HG03159 (cell line): ENCODE measurements around the gene HIPK2.

Experiments
- ATAC-seq: cut with Tn5 transposase; IDR thresholded peaks from one replicate; pipeline ENCODE4 v1.9.1; 2021; ENCODE audit warnings: mild to moderate bottlenecking, moderate library complexity; ENCODE audit not compliant: unreplicated experiment

The HIPK2 gene

DNA sequence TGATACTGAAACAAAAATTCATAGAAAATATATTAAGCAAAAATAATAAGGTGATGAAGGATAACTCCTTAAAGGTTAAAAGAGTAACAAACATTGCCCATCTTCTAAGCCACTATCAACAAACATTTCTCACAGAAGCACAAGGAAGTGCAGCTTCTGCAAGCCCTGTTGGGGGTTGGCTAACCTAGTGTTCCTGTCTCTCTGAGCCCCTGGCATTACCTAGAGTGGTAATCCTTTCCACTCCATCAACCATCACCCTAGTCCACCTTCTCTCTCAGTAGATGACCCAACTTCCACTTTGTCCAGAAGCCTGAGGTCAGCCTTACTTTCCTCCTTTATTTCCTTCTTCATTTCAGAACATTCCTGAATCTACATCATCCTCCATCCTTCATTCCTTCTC, 59.7 kb downstream of the HIPK2 start:
- no peak for ATAC-seq

DNA sequence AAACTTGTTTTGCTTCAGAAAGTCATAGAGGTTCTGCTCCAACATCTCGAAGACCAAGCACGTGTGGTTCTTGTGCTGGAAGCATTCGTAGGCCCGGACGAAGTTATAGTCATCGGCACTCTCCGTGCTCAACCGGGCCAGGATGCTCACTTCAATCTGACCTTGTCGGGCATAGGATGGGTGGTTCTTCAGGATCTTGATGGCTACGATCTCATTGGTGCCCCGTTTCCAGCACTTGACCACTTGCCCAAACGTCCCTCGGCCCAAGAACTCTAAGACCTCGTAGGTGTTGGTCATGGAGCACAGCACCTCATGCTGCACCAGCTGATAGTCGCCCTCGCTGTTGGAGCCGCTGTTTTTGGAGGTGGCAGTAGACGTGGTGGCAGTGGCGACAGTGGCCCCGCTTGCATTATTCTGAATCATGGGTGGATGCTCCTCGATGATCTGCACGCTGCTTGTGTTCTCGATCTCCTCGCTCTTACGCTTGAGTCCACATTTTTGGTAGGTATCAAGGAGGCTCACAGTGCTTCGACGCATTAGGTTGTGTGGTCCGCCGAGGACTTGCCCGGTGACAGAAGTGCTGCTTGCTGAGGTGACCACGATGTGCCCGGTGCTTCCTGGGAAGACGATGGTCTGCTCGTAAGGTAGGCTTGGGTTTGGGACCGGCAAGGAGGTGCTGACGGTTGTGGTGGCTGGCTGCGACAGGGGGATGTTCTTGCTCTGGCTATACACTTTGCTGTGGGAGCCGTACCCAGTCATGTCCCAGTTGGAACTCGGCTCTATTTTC, 61.4 kb downstream of the HIPK2 start:
- ATAC-seq = no peak

DNA sequence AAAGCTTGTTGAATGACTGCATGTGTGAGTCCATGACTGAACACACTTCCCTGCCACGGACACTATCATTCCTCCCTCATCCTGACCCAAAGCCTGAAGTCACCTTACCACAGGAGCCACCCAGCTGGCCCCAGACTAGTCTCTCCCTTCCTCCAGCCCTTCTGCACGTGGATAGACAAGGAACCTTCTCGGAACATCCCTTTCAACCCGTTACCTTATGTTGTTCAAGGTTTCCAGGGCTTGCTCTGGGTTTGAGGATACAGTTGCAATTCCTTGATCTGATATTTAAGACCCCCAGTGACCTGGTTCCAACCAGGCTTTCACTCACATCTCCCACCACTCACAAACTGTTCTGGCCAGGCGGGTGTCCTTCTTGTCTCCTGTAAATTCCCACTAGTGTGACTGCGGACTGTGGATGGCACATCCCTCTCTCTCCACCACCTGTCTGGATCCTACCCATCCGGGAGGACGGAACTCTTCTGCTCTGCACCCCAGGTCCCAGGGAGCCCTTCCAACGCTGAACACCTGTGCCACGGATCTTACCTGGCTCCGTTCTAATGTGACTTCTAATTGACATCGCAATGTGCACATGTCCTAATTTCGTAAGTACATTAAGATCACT, 62.5 kb downstream of the HIPK2 start:
- no peak for ATAC-seq

DNA sequence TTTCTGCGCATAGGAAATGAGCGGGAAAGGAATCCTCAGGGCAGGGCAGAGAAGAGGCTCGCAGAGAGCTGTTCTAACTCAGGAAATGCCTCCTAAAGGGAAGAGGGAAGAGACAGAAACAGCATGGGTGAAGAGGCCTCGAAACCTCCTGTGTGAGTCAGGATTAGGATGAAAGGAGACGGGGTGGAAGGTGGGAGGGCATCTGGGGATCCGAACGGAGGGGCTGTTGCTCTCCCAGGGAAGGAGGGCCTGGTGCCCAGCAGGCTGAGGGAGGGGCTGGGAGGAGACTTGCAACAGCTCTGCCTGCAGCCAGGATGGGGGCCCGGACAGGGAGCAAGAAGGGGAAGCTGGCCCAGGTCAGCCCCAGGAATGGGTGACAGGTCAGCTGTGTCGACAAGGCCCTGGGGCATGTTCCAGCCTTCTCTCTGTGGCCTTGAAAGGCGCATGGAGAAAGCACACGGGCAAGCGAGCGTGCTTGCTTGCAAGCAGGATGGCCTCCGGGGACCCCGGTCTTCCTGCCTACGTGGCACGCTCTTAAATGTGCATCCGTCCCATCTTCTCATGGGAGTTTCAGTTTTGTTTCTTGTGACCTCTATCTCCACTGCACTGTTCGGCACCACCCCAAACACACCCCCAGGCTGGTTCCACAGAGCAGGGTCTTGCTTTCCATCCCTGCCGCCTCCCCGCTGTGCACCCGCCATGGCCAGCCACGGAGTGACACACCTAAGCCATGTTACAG, 63.5 kb downstream of the HIPK2 start:
- ATAC-seq = peak; percentile 92

DNA sequence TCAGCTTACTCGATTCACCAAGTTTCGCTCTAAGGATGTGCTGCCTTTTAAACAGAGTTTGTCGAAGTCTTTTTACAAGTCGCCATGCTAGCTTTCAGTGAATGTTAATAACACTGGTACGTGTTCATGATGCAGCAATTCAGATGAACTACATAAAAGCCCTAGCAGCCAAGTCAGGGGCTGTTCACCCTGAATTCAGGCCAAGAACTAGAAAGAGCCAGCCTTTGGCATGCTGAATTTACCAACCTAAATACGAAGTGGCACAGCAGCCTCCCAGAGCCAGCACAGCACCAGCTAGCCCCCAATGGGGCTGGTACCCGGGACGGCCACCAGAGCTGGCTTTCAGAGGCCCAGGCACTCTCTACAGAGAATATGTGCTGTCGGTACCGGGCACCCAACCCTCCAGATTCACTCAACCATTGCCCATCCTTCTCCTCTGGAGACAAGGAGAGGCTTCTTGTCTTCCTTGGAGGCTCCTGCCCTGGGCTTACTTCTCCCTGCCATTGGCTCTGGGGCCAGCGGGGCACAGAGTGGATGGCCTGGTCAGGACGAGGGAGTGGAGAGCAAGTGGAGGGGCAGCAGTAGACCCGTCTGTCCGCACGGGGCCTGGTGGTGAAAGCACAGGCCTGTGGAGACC, 64.2 kb downstream of the HIPK2 start:
- no peak for ATAC-seq

DNA sequence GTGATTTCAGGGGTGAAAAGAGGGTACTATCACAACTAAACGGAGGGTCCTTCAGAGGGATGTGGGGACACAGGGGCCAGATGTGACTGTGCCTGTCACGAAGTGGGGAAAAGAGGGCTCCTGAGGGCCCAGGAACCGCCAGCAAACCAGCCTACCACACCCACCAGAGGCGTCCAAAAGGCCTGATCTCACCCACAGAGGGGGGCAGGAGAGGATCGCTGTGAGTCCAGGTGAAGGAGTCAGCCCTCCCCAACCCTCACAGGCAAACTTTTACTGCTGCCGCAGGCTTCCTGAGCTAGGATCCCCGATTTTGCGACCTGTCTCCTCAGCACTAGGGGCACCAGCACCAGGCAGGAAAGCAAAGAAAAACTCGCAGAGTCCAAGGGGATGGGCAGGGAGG, 64.7 kb downstream of the HIPK2 start:
- no peak for ATAC-seq

- ATAC-seq = no peak
These were observed 65.6 kb downstream of the HIPK2 start for GRCh38 chr7:139711991-139712743.

DNA sequence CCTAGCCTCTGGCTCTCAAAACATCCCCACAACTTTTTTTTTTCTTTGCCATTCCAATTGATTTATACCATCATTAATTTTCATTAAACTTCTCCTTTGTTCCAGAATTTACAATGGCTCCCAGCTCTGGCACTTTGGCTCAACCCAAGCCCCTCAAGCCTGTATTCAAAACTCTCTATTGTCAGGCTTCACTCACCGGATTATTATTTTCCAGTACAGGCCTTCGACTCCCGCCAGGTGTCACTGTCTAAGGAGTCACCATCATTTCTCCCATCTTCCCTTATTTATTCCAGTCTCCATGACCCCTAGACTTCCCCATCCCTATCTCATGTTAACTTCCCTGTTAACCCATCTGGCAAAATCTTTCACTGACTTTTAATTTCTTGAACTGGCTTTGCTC, 67.8 kb downstream of the HIPK2 start:
- no peak for ATAC-seq

DNA sequence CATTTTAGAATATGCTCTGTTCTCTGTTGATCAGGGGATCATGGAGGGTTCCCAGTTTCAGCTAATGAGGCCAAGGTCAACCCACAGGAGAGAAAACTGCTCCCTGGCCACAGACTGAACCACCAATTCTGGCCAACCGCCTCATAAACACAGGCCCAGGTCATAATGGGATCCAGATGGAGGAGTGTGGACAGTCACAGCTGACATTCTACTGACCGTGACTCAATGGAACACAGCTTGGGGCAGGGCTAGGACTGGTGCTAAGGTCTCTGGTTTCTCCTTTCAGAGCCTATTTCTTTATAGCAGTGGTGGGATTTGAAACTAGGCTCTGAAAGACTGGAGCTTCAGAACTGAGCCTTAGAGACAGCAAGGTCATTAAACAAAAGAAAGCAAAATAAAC, 68.3 kb downstream of the HIPK2 start:
- no peak for ATAC-seq

- ATAC-seq = peak; percentile 82
These were observed 69.3 kb downstream of the HIPK2 start for GRCh38 chr7:139708541-139708940.

DNA sequence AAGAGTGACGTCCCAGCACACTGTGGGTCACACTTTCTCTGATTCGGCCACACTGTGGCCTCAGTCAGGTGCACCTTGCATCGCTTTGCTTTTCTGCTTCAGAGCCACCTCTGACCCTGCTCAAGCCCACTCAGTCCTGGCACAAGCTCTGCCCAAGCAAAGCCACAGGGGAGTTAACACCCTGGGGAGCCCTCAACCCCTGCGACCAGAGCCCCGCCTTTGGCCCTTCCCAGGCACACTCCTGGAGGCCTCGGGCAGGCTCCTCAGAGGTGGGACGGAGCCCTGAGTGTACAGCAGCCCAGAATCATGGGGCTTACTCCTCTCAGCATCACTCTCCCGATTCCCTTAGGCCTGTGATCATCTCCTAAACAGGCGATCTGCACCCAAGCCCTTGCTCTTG, 71.0 kb downstream of the HIPK2 start:
- no peak for ATAC-seq

- no peak for ATAC-seq
These were observed 73.4 kb downstream of the HIPK2 start for GRCh38 chr7:139704308-139704879.

DNA sequence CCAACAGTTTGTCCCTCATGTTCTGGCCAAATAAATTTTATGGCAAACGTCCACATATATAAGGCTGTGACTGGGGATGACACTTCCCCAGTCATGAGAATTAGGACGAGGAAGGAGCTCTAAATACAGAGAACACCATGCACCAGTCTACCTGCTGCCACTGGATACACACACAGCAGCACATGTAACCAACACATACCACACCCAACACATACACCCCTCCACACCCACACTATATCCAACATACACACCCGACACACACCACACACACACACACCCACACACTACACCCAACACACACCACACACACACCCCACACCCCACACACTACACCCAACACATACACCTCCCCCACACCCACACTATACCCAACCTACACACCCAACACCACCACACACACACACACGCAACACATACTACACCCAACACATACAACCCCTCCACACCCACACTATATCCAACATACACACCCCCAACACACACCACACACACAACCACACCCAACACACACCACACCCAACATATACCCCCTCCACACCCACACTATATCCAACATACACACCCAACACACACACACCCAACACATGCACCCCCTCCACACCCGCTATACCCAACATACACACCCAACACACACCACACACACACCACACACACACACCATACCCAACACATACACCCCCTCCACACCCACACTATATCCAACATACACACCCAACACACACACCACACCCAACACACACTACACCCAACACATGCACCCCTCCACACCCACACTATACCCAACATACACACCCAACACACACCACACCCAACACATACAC, 74.1 kb downstream of the HIPK2 start:
- ATAC-seq = peak; percentile 24

- ATAC-seq = peak; percentile 70
These were observed 74.8 kb downstream of the HIPK2 start for GRCh38 chr7:139702811-139703486.

DNA sequence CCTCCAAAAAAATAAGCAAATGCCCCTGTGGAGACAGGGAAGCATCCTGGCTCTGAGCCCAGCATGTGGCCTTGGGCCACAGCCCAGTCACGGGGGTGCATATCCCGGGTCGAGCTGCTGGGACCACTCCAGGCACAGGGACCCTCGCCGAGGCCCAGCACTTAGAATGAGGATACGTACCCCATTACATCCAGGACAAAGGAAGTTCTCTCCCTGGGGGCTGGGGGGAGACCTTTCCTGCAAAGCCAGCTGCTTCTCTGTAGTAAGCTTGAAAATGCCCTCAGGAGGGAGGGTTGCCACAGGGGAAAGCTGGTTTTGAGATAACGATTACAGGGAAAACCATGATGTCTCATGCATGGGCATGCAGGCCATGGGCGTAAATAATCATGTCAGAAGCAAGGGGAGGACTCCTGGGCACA, 75.5 kb downstream of the HIPK2 start:
- ATAC-seq = no peak

DNA sequence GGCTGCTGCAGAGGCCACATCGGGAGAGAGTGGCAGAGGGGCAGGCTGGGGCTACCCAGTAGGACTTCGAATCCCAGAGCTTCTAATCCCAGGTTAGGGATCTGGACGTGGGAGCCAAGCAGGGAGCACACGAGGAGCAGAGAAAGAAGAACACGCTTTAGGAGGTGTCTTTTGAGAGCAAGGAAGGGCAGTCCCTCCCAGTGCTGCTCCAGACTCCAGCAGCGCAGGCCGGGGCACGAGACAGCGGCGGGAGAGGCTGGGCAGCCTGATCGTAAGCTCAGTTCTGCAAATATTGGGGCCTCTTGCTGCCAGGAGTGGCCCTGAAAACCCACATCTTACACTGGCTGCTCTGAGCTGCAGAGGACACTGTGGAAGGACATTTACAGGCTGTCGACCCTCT, 75.9 kb downstream of the HIPK2 start:
- ATAC-seq = no peak

DNA sequence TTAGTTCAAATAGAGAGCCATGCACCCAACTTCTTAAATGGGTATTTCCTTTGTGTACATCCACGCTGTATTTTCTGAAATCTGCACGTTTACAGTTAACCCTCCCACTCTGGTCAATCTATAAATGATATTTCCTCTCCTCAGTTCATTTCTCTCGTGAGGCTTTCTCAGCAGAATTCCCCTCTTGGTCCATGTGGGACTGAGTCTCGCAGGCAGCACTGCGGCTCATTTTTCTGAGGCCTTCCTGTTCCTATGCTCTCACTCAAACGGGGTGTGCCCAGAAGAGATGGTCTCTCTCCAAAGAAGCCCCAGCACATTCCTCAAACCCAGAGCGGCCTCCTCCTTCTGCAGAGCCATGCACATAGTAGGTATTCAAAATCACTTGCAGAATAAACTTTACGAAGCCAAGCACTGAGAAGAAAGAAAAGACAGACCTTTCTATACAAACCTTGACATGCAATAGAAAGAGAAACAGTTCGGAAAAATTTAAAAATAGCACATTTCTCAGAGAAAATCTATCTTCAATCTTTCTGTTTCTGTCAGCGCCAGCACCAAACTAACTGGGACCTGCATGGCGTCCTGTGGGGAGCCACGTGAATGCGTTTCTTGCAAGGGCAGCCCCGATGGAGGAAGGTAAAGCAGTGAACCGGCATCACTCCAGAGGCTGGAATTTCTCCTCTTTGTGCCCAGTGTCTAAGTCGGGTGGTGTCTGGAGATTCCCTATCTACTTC, 77.1 kb downstream of the HIPK2 start:
- no peak for ATAC-seq
